K562 (cell line): ENCODE data around the gene USP14. TPM values are rescaled to one million over a fixed set of nuclear protein-coding genes. Genes with fewer than 3 reads are reported as not detected.

Experiments
- BRD4 ChIP-seq: fragments of 200-600 bp; sonication (generic); IDR thresholded peaks from 2 replicates; pipeline ENCODE4 v1.6.1; 2017; ENCODE audit warnings: inconsistent platforms
- CBX8 ChIP-seq: fragments of 200-600 bp; sonication (generic); IDR thresholded peaks from 2 replicates; pipeline ENCODE4 v1.6.1; 2012; ENCODE audit warnings: borderline replicate concordance, mixed run types, low read depth, mild to moderate bottlenecking, moderate library complexity, mixed read lengths, low read length, control low read depth, inconsistent platforms; ENCODE audit not compliant: poor library complexity, severe bottlenecking; ENCODE audit errors: extremely low read depth
- EGR1 ChIP-seq: fragments of 450-650 bp; conservative IDR thresholded peaks from 2 replicates; pipeline ENCODE4 v1.6.1; 2017; ENCODE audit warnings: mild to moderate bottlenecking
- HOXB6 ChIP-seq: fragments of 250-450 bp; sonication (Bioruptor Pico); IDR thresholded peaks from 2 replicates; pipeline ENCODE4 v1.5.1; 2022; ENCODE audit warnings: mild to moderate bottlenecking, borderline replicate concordance
- ILK ChIP-seq: fragments of 450-650 bp; IDR thresholded peaks from 2 replicates; pipeline ENCODE4 v1.6.1; 2016; ENCODE audit warnings: missing genetic modification characterization, low read depth, mild to moderate bottlenecking, missing compliant biosample characterization, moderate library complexity, borderline replicate concordance
- MAZ ChIP-seq, 2 experiments: fragments of 450-650 bp in 1 of 2; sonication (generic) in 1 of 2; formaldehyde crosslinking; IDR thresholded peaks in 1 of 2; conservative IDR thresholded peaks in 1 of 2; 2 replicates each; pipeline versions ENCODE4 v1.4.0 to v1.5.0; 2020; ENCODE audit warnings: mild to moderate bottlenecking in 1 of 2, missing genetic modification reagents in 1 of 2
- MEF2D ChIP-seq: conservative IDR thresholded peaks from 2 replicates; pipeline ENCODE4 v1.6.1; 2016; ENCODE audit warnings: low read depth, missing genetic modification characterization, missing compliant biosample characterization
- SAFB2 ChIP-seq: fragments of 200-400 bp; formaldehyde crosslinking; IDR thresholded peaks from 2 replicates; pipeline ENCODE4 v1.6.1; 2018; ENCODE audit warnings: borderline replicate concordance, low read length, low read depth, moderate library complexity; ENCODE audit not compliant: severe bottlenecking
- ZNF384 ChIP-seq: IDR thresholded peaks from 2 replicates; pipeline ENCODE4 v1.6.1; 2012; ENCODE audit warnings: low read depth, low read length, improper control_type of control experiment
- polyA plus RNA-seq, 8 experiments: library from polyadenylated mRNA; depleted of rRNA in 4 of 8; stranded (reverse) in 5 of 8; unstranded in 3 of 8; fragments of >200 nt; fragmentation: Nextera tagmentation in 2 of 8; fragmentation: Illumina TruSeq in 1 of 8; extraction: Ambion mirVana in 2 of 8; extraction: Trizol in 1 of 8; gene quantifications; 2 replicates each; pipeline versions ENCODE4 v1.2.1 to v1.2.3, GENCODE V29; 2011 to 2014; ENCODE audit warnings: inconsistent platforms in 1 of 8, missing spikeins in 1 of 8
- total RNA-seq, 7 experiments: library from RNA; depleted of rRNA in 6 of 7; stranded (reverse); fragments of >200 nt in 6 of 7; fragmentation: Illumina TruSeq in 2 of 7; extraction: Trizol in 2 of 7; gene quantifications; 2 replicates each; pipeline versions ENCODE4 v1.2.1 to v1.2.3, GENCODE V29; 2011 to 2021; ENCODE audit warnings: low replicate concordance in 1 of 7
- TF ChIP-seq, protein P1 (sequence below), 2 experiments: fragments of 450-650 bp; IDR thresholded peaks; 2 replicates each; pipeline ENCODE4 v1.6.1; 2016
- TF ChIP-seq, protein P2 (sequence below): fragments of 250-450 bp; sonication (Bioruptor Pico); IDR thresholded peaks from 2 replicates; pipeline ENCODE4 v1.5.0; 2021
- TF ChIP-seq, protein P3 (sequence below): fragments of 250-450 bp; sonication (Bioruptor Pico); IDR thresholded peaks from 2 replicates; pipeline ENCODE4 v1.5.0; 2022; ENCODE audit warnings: mild to moderate bottlenecking

The USP14 gene
- total and polyA plus RNA-seq, 9 of the 15 experiments (the other 6 are each of a cell fraction or from before 2014, with no cell fraction given): 18.7 to 129 (median 40.3) TPM

DNA sequence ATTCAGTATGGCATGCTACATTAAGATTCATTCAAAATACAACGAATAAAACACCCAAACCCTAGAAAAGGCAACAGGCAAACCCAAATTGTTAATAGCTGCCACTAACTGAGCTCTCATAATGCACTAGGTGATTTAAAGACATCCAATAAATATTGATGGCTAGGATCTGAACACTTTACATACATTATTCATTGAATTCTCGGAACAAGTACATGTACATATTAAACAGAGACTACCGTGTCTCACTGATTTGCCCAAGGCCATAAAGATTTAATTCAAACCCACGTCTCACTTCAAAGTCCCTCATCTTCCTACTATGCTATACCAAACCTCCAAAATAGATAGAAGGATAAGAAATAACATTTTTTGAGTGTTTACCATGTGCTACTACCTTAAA is 67.4 kb downstream of the USP14 start (continued):
- no peak for TF ChIP-seq ZNF384
- TF ChIP-seq, protein P1, sequence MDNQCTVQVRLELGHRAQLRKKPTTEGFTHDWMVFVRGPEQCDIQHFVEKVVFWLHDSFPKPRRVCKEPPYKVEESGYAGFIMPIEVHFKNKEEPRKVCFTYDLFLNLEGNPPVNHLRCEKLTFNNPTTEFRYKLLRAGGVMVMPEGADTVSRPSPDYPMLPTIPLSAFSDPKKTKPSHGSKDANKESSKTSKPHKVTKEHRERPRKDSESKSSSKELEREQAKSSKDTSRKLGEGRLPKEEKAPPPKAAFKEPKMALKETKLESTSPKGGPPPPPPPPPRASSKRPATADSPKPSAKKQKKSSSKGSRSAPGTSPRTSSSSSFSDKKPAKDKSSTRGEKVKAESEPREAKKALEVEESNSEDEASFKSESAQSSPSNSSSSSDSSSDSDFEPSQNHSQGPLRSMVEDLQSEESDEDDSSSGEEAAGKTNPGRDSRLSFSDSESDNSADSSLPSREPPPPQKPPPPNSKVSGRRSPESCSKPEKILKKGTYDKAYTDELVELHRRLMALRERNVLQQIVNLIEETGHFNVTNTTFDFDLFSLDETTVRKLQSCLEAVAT (IDR thresholded peaks at IDR 0.05): no peak
- TF ChIP-seq EGR1: no peak
- no peak for TF ChIP-seq MEF2D (tag)
- TF ChIP-seq BRD4: no peak
- TF ChIP-seq HOXB6: no peak
- TF ChIP-seq CBX8: no peak
- TF ChIP-seq MAZ (CRISPR knock-in tag; conservative IDR thresholded peaks at IDR 0.05 in 1 of 2, IDR thresholded peaks at IDR 0.05 in 1 of 2): no peak
- no peak for TF ChIP-seq SAFB2
- TF ChIP-seq, protein P2, sequence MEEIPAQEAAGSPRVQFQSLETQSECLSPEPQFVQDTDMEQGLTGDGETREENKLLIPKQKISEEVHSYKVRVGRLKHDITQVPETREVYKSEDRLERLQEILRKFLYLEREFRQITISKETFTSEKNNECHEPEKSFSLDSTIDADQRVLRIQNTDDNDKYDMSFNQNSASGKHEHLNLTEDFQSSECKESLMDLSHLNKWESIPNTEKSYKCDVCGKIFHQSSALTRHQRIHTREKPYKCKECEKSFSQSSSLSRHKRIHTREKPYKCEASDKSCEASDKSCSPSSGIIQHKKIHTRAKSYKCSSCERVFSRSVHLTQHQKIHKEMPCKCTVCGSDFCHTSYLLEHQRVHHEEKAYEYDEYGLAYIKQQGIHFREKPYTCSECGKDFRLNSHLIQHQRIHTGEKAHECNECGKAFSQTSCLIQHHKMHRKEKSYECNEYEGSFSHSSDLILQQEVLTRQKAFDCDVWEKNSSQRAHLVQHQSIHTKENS (CRISPR knock-in tag): no peak
- TF ChIP-seq, protein P3, sequence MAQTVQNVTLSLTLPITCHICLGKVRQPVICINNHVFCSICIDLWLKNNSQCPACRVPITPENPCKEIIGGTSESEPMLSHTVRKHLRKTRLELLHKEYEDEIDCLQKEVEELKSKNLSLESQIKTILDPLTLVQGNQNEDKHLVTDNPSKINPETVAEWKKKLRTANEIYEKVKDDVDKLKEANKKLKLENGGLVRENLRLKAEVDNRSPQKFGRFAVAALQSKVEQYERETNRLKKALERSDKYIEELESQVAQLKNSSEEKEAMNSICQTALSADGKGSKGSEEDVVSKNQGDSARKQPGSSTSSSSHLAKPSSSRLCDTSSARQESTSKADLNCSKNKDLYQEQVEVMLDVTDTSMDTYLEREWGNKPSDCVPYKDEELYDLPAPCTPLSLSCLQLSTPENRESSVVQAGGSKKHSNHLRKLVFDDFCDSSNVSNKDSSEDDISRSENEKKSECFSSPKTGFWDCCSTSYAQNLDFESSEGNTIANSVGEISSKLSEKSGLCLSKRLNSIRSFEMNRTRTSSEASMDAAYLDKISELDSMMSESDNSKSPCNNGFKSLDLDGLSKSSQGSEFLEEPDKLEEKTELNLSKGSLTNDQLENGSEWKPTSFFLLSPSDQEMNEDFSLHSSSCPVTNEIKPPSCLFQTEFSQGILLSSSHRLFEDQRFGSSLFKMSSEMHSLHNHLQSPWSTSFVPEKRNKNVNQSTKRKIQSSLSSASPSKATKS (CRISPR knock-in tag): no peak
- no peak for TF ChIP-seq ILK (tag)
